HG03066 (cell line): ENCODE data around the gene PSMA2.
"Not testable (repeated sequence)": the region's sequence is repeated elsewhere in the genome, so short reads cannot be mapped to it uniquely, and the experiment has no call there.

Experiments used
- ATAC-seq: cut with Tn5 transposase; IDR thresholded peaks from one replicate; pipeline ENCODE4 v1.9.1; 2021; ENCODE audit warnings: low read depth; ENCODE audit not compliant: unreplicated experiment

The PSMA2 gene

DNA sequence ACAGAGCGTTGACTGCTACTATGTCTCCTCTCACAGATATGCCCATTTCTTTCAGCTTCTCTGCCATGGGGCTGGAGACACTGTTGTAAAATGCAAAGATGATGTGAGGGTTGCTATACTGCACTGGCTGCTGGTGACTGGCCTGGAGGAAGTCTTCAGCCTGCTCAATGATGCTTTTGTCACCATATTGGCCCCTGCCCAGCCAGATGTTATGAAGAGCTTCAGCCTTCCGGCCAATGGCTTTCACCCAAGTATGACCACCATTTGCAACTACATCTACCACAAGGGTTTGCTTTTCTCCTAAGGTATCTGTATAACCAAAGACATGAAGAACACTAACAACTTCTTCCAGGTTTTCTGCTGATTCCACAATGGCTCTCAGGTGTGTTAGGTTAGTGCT lies 21.7 kb downstream of the PSMA2 start:
- ATAC-seq, result no peak

DNA sequence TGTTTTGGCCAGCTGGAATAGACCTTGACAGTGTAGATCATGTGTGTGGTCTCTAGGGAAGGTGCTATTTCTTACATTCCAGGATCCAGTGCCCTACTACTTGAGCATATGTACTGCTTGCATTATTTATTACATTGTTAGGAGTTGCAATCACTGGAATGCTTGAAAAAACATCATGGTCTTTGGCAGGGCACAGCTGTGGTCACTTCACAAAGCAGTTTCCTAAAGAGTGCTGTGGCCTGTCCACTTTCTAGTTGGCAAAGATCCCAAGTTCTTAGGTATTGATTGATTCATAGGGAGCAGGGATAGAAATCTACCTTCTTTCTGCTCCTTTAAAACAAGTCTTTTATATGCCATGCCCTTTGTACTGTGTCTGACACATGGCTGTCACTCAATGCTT lies 24.7 kb downstream of the PSMA2 start:
- no peak for ATAC-seq

DNA sequence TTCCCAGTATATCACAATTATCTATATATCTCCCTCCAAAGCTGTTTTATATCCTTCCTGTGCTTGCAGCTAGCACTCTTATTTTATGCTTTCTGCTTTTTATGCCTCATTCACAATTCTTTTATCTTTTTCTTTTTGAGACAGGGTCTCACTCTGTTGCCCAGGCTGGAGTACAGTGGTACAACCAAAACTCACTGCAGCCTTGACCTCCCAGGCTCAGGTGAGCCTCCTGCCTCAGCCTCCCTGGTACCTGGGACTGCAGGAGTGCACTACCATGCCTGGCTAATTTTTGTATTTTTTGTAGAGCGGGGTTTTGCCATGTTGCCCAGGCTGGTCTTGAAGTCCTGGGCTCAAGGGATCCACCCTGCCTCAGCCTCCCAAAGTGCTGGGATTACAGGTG lies 25.8 kb downstream of the PSMA2 start:
- ATAC-seq, result no peak

- no peak for ATAC-seq
Measured at GRCh38 chr7:42902331-42902730, 29.6 kb downstream of the PSMA2 start.

DNA sequence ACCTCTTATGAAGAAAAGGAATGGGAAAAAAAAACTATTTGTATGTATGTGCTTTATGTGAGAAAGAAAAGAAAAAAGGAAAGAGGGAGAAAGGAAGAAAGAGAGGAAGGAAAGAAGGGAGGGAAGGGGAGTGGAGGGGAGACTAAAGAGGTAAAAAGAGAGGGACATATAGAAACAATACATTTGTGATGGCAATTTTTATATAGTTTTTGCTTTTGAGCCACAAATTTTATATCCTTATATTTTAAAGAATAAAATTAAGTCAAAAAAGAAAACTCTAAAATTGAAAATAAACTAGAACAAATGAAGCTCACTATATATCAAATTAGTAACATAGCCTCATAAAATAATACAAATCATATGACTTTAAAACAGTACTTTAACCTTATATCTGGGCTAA lies 31.1 kb downstream of the PSMA2 start:
- no peak for ATAC-seq

- ATAC-seq, result no peak
Measured at GRCh38 chr7:42893346-42894240, 38.4 kb downstream of the PSMA2 start.

GRCh38 chr7:42886893-42887505 lies 45.0 kb downstream of the PSMA2 start:
- no peak for ATAC-seq

GRCh38 chr7:42886129-42886528 lies 45.8 kb downstream of the PSMA2 start:
- ATAC-seq, result no peak

GRCh38 chr7:42885183-42885582 lies 46.8 kb downstream of the PSMA2 start:
- not testable (repeated sequence) for ATAC-seq

- ATAC-seq, result no peak
Measured at GRCh38 chr7:42883950-42884349, 48.0 kb downstream of the PSMA2 start.

DNA sequence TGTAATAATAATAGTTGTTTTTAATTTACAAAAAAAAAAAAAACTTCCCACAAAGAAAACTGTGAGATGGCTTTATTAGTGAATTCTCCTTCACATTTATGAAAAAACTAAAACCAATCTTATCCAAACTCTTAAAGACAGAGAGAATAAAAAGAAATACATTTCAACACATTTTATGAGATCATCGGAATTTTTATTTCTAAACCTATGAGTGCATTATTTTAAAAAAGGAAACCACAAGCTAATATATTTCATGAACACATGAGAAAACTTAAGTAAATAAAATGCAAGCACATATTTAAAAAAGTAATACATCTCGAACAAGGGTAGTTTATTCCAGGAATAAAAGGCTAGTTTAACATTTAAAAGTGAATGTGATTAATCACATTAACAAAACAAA lies 51.6 kb downstream of the PSMA2 start:
- ATAC-seq, result no peak

DNA sequence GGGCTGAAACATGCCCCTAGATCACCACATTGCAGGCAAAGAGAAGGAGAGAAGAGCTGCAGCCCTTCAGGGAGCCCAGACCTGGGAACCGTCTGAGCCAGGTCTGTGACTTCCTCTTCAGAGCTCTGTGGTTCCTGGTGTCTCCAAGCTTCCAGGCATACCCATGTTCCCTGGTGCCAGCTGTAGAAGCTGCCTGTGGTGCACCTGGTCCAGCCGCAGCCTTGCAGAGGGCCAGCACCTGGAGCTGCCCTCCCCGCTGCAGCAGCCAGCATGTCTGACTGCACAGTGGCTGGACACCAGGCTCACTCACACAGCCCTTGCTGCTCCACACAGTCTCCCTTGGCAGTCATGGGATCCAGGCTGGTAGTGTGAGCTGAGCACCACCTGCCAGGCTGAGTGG lies 53.7 kb downstream of the PSMA2 start:
- ATAC-seq, result no peak

DNA sequence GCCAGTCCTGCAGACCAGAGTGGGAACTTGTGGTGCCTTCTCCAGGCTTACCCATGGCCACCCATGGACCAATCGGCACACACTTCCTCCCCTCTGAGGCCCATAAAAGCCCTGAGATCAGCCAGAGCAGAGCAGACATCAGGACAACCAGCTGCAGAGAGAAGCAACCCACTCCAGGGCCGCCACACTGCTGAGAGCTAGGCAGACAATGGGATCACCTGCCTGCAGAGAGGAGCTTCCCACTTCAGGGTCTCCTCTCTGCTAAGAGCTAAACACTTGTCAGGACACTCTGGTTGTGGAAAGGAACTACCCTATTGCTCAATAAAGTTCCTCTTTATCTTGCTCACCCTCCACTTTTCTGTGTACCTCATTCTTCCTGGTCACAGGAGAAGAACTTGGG lies 54.1 kb downstream of the PSMA2 start:
- ATAC-seq, result no peak

GRCh38 chr7:42876182-42877068 lies 55.5 kb downstream of the PSMA2 start:
- ATAC-seq, result peak; percentile 94

GRCh38 chr7:42869131-42870020 lies 62.6 kb downstream of the PSMA2 start:
- peak; percentile 98 for ATAC-seq

DNA sequence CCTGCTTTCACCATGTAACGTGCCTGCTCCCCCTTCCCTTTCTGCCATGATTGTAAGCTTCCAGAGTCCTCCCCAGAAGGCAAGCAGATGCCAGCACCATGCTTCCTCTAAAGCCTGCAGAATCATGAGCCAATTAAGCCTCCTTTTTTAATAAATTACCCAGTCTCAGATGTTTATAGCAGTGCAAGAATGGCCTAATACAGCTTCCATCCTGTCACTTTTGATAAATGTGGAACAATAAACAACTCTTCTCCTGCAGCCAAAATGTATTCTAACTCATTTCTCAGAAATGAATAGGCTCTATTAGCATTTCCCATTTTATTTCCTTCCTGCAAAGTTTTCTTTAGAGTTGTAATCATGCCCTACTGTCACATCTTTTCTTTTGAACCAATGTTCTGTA lies 63.5 kb downstream of the PSMA2 start:
- no peak for ATAC-seq
